Testis (tissue), 2 donors: ENCODE measurements around the gene GPC6.

Experiments used
- CTCF ChIP-seq, 3 experiments: fragments of 450-650 bp in 2 of 3; fragments of 200-600 bp in 1 of 3; sonication (generic) in 1 of 3; IDR thresholded peaks; one replicate each; pipeline ENCODE4 v1.5.1; 2016 to 2019; ENCODE audit warnings: antibody characterized with exemption in 3 of 3, mild to moderate bottlenecking in 2 of 3, moderate library complexity in 1 of 3
- POLR2A ChIP-seq: fragments of 450-650 bp; IDR thresholded peaks from one replicate; pipeline ENCODE4 v1.6.1; 2017; ENCODE audit warnings: antibody characterized with exemption, mild to moderate bottlenecking, moderate library complexity

- TF ChIP-seq CTCF (IDR thresholded peaks at IDR 0.05) (no peak), POLR2A (no peak)
Observed at GRCh38 chr13:94352057-94352456, 1125.5 kb downstream of the GPC6 start.
